Measurements from ENCODE around the gene PATL2. TPM values are rescaled to one million over a fixed set of nuclear protein-coding genes. Genes with fewer than 3 reads are reported as not detected.
A peak's percentile ranks its signal among the peaks of the same experiment; 100 is the strongest.

Gene PATL2
- total and polyA plus RNA-seq, 2 experiments from 2014 or later, result 0.26 TPM; not detected in 1

DNA sequence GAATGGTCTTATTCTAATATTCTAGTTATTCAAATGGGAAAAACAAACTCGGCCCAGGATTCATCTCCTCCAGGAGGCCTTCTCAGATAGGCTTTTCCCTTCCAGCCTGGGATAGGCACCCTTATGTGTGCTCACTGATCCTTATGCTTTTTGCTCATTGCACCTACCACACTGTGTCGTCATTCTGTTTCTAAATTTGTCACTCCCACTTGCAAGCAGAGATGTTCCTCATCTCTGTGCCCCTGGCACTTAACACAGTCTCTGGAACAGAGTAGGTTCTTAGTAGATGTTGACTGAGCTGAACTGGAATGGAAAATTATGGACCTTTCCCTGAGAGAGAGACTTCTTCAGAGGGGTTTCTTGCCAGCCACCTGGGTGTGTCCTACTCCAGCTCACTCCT, 28.9 kb downstream of the PATL2 start:
- no peaks in the 10 kb centered on the region for H4K20me1 ChIP-seq (ENCODE audit: insufficient read depth)
- WGBS, 2 experiments (ENCODE audit: low coverage in 1 of 2, low lambda C conversion rate in 2 of 2, missing lambda C conversion rate in 2 of 2), result 13 to 16% methylated on average over 2 of the region's 2 CpGs
- H3K4me1 ChIP-seq (ENCODE audit: insufficient read depth), result 0 out of 2 replicates have a peak, but pooled peaks cover 5% of the 10 kb centered on the region
- in situ Hi-C loops (cut with MboI), result no loop called here
- H3K4me2 ChIP-seq (ENCODE audit: unreplicated experiment), result no peak overlapping the region
- no peak for DNase-seq
- H3K79me2 ChIP-seq (ENCODE audit: insufficient read depth), result no peaks in the 10 kb centered on the region
- H3K4me3 ChIP-seq, result no peak overlapping the region
- no peak overlapping the region for H3K27ac ChIP-seq
- H3K27me3 ChIP-seq (replicated peaks; ENCODE audit: insufficient read depth), result no peaks in the 10 kb centered on the region
- no peaks in the 10 kb centered on the region for H3K9me2 ChIP-seq (ENCODE audit: insufficient read depth)
- peak overlapping the region; percentile 63; the same call in 1 of the 2 replicates for H2AFZ ChIP-seq
- no peaks in the 10 kb centered on the region for H3K36me3 ChIP-seq (ENCODE audit: low read depth)
- H3K9me3 ChIP-seq (ENCODE audit: low read depth), result no peaks in the 10 kb centered on the region
- TF ChIP-seq EZH2phosphoT487 (IDR thresholded peaks at IDR 0.05; ENCODE audit: insufficient read depth, low read depth) (no peak), EZH2 (IDR thresholded peaks at IDR 0.05; ENCODE audit: insufficient read depth, poor library complexity, severe bottlenecking) (no peak)
- no peak overlapping the region for H3K9ac ChIP-seq
- H3F3A ChIP-seq (ENCODE audit: insufficient read depth), result no peaks in the 10 kb centered on the region

DNA sequence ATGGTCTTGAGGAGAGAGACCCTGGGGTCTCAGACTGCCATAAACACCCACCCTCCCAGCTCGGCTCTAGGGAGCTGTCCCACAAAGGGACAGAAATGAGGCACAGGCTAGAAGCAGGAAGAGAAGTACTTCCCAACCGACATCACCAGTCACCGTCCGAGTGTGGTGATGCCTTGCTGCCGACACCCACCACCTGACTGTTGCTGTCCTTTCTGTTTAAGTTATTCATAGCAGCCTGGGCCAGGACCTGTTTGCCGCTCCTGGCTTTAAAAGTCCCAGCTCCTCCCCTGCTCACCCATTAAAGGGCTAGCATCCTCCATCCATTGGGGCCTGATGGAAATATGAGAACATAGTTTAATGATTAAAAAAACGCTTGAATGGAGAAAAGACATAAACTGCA, 34.4 kb downstream of the PATL2 start:
- TF ChIP-seq EZH2 (IDR thresholded peaks at IDR 0.05; ENCODE audit: insufficient read depth, poor library complexity, severe bottlenecking) (no peak), EZH2phosphoT487 (IDR thresholded peaks at IDR 0.05; ENCODE audit: insufficient read depth, low read depth) (no peak)
- Histone ChIP-seq H3K4me1 (ENCODE audit: insufficient read depth) (no peaks in the 10 kb centered on the region), H3K27ac (no peak overlapping the region), H3K9ac (no peak overlapping the region), H3F3A (ENCODE audit: insufficient read depth) (no peaks in the 10 kb centered on the region), H4K20me1 (ENCODE audit: insufficient read depth) (no peaks in the 10 kb centered on the region), H3K4me3 (no peak overlapping the region), H3K9me2 (ENCODE audit: insufficient read depth) (no peaks in the 10 kb centered on the region), H3K79me2 (ENCODE audit: insufficient read depth) (no peaks in the 10 kb centered on the region), H2AFZ (no peak overlapping the region), H3K27me3 (replicated peaks; ENCODE audit: insufficient read depth) (peaks cover 7% of the 10 kb centered on the region; the same call in 1 of the 2 replicates), H3K4me2 (ENCODE audit: unreplicated experiment) (no peak overlapping the region), H3K36me3 (ENCODE audit: low read depth) (no peaks in the 10 kb centered on the region), H3K9me3 (ENCODE audit: low read depth) (no peaks in the 10 kb centered on the region)
- 67 to 75% methylated on average over 7 of the region's 7 CpGs for WGBS, 2 experiments (ENCODE audit: low coverage in 1 of 2, low lambda C conversion rate in 2 of 2, missing lambda C conversion rate in 2 of 2)
- in situ Hi-C loops (cut with MboI), result no loop called here
- DNase-seq, result no peak

DNA sequence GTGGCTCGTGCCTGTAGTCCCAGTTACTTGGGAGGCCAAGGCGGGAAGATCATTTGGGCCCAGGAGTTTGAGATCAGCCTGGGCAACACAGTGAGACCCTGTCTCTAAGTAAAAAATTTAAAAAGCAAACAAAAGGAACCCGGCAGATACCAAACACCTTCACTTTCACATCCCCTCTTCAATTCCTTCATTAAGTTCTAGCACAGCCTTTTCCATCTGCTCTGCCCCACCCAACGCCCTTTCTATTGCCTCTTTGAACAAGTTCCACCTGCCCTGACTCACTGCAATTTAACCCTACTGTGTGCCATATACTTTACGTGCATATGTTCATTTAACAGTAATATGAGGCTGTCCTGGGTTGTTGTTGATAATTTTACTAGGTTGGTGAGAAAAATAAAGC, 35.2 kb downstream of the PATL2 start:
- H3K27me3 ChIP-seq (replicated peaks; ENCODE audit: insufficient read depth), result peaks cover 7% of the 10 kb centered on the region; the same call in 1 of the 2 replicates
- H2AFZ ChIP-seq, result no peak overlapping the region
- 58 to 65% methylated on average over 5 of the region's 5 CpGs for WGBS, 2 experiments (ENCODE audit: low coverage in 1 of 2, low lambda C conversion rate in 2 of 2, missing lambda C conversion rate in 2 of 2)
- H3K4me3 ChIP-seq, result no peak overlapping the region
- in situ Hi-C loops (cut with MboI), result no loop called here
- DNase-seq, result no peak
- H3K27ac ChIP-seq, result no peak overlapping the region
- no peak overlapping the region for H3K9ac ChIP-seq
- no peaks in the 10 kb centered on the region for H3F3A ChIP-seq (ENCODE audit: insufficient read depth)
- H3K36me3 ChIP-seq (ENCODE audit: low read depth), result no peaks in the 10 kb centered on the region
- no peaks in the 10 kb centered on the region for H3K4me1 ChIP-seq (ENCODE audit: insufficient read depth)
- no peaks in the 10 kb centered on the region for H3K9me3 ChIP-seq (ENCODE audit: low read depth)
- H3K4me2 ChIP-seq (ENCODE audit: unreplicated experiment), result no peak overlapping the region
- H3K9me2 ChIP-seq (ENCODE audit: insufficient read depth), result no peaks in the 10 kb centered on the region
- H3K79me2 ChIP-seq (ENCODE audit: insufficient read depth), result no peaks in the 10 kb centered on the region
- H4K20me1 ChIP-seq (ENCODE audit: insufficient read depth), result no peaks in the 10 kb centered on the region
- TF ChIP-seq EZH2phosphoT487 (IDR thresholded peaks at IDR 0.05; ENCODE audit: insufficient read depth, low read depth) (no peak), EZH2 (IDR thresholded peaks at IDR 0.05; ENCODE audit: insufficient read depth, poor library complexity, severe bottlenecking) (no peak)

DNA sequence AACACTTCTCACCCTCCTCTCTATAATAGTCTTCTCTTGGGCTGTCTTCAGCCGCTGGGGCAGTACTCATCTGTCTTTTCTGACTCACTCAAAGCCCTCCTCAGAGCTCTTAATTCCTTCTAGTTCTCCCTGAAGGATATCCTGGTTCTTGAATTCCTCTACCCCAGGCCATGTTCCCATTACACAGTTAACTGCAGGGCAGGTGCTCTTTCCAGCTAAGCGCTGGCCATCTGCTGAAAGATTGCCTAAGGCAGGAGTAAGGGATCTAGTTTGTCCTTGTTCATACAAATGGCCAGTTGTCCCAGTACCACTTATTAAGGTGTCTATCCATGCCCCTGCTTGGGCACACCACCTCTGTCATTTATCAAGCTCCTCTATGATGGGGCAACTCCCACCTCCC, 37.5 kb downstream of the PATL2 start:
- H3K27ac ChIP-seq, result no peak overlapping the region
- in situ Hi-C loops (cut with MboI), result no loop called here
- no peaks in the 10 kb centered on the region for H3K36me3 ChIP-seq (ENCODE audit: low read depth)
- no peak overlapping the region for H3K4me2 ChIP-seq (ENCODE audit: unreplicated experiment)
- no peak overlapping the region for H3K9ac ChIP-seq
- no peaks in the 10 kb centered on the region for H4K20me1 ChIP-seq (ENCODE audit: insufficient read depth)
- no peak for DNase-seq
- H3K79me2 ChIP-seq (ENCODE audit: insufficient read depth), result no peaks in the 10 kb centered on the region
- no peak overlapping the region for H2AFZ ChIP-seq
- no peaks in the 10 kb centered on the region for H3K9me2 ChIP-seq (ENCODE audit: insufficient read depth)
- 68 to 70% methylated on average over 2 of the region's 2 CpGs for WGBS, 2 experiments (ENCODE audit: low coverage in 1 of 2, low lambda C conversion rate in 2 of 2, missing lambda C conversion rate in 2 of 2)
- H3F3A ChIP-seq (ENCODE audit: insufficient read depth), result no peaks in the 10 kb centered on the region
- H3K4me1 ChIP-seq (ENCODE audit: insufficient read depth), result no peaks in the 10 kb centered on the region
- TF ChIP-seq EZH2 (IDR thresholded peaks at IDR 0.05; ENCODE audit: insufficient read depth, poor library complexity, severe bottlenecking), result no peak
- TF ChIP-seq EZH2phosphoT487 (IDR thresholded peaks at IDR 0.05; ENCODE audit: insufficient read depth, low read depth), result no peak
- H3K9me3 ChIP-seq (ENCODE audit: low read depth), result no peaks in the 10 kb centered on the region
- H3K4me3 ChIP-seq, result no peak overlapping the region
- H3K27me3 ChIP-seq (replicated peaks; ENCODE audit: insufficient read depth), result peaks cover 7% of the 10 kb centered on the region; the same call in 1 of the 2 replicates
